ENCODE measurements around the gene TTLL1.
A peak's percentile ranks its signal among the peaks of the same experiment; 100 is the strongest.

TTLL1 gene

GRCh38 chr22:43015677-43016042 lies 73.5 kb downstream of the TTLL1 start:
- POLR2A ChIA-PET: interaction anchor here (0.6 to 1.9 kb wide), 7 partner anchors 14 to 750 kb away, joined by 3 to 4 read pairs (median 4); partner anchors contain the start of gene POLDIP3
- Histone ChIP-seq H3K36me3 (ENCODE audit: control insufficient read depth in 4 of 4, insufficient read depth in 4 of 4, low read length in 3 of 4) (no peaks in the 10 kb centered on the region), H3K9me3 (ENCODE audit: control extremely low read depth in 1 of 5, control insufficient read depth in 4 of 5, insufficient read depth in 2 of 5, low read depth in 1 of 5, low read length in 4 of 5) (no peaks in the 10 kb centered on the region), H3K27me3 (replicated peaks in 2 of 5; ENCODE audit: control insufficient read depth in 4 of 5, insufficient read depth in 5 of 5, low read length in 4 of 5) (no peaks in the 10 kb centered on the region), H3K4me1 (ENCODE audit: control extremely low read depth in 1 of 4, control insufficient read depth in 4 of 4, insufficient read depth in 4 of 4, low read length in 3 of 4) (peaks cover 5 to 27% (median 23%) of the 10 kb centered on the region in 4 experiments), H3K4me3 (ENCODE audit: control insufficient read depth in 1 of 7, extremely low read depth in 1 of 7, insufficient read depth in 4 of 7, low read depth in 2 of 7, low read length in 6 of 7) (peak overlapping the region in 6 of 7 experiments; percentile 62 to 95 (median 82)), H3K27ac (ENCODE audit: insufficient read depth in 1 of 2, low read depth in 1 of 2, low read length in 2 of 2, poor library complexity in 1 of 2, severe bottlenecking in 2 of 2) (peak overlapping the region in 1 of 2 experiments; percentile 43)
- CTCF ChIA-PET: interaction anchor here (0.9 to 2.1 kb wide), 3 partner anchors 18 to 123 kb away, joined by 3 to 5 read pairs (median 3); no protein-coding TSS in a partner anchor
- 25% methylated on average over 3 of the region's 5 CpGs for WGBS (ENCODE audit: insufficient coverage)
- no peak for DNase-seq

- CTCF ChIA-PET: interaction anchor here (0.9 to 2.1 kb wide), 2 partner anchors 19 to 122 kb away, joined by 3 to 5 read pairs; no protein-coding TSS in a partner anchor
- POLR2A ChIA-PET: interaction anchor here (0.6 to 1.9 kb wide), 10 partner anchors 8 to 749 kb away, joined by 3 to 4 read pairs (median 4); partner anchors contain the start of gene POLDIP3
- H3K4me3 ChIP-seq (ENCODE audit: control insufficient read depth in 1 of 7, extremely low read depth in 1 of 7, insufficient read depth in 4 of 7, low read depth in 2 of 7, low read length in 6 of 7): peak within 1 kb of the TSS; percentile 69 to 95 (median 85)
- no peaks in the 10 kb centered on the region for H3K27me3 ChIP-seq (replicated peaks in 2 of 5; ENCODE audit: control insufficient read depth in 4 of 5, insufficient read depth in 5 of 5, low read length in 4 of 5)
- H3K27ac ChIP-seq (ENCODE audit: insufficient read depth in 1 of 2, low read depth in 1 of 2, low read length in 2 of 2, poor library complexity in 1 of 2, severe bottlenecking in 2 of 2): peak within 1 kb of the TSS in 1 of 2 experiments; percentile 43
- peak; percentile 97 to 99 (median 99) for DNase-seq
- WGBS (ENCODE audit: insufficient coverage): under 1% methylated on average over 58 of the region's 85 CpGs
- H3K9me3 ChIP-seq (ENCODE audit: control extremely low read depth in 1 of 5, control insufficient read depth in 4 of 5, insufficient read depth in 2 of 5, low read depth in 1 of 5, low read length in 4 of 5): no peaks in the 10 kb centered on the region
- no peaks in the 10 kb centered on the region for H3K36me3 ChIP-seq (ENCODE audit: control insufficient read depth in 4 of 4, insufficient read depth in 4 of 4, low read length in 3 of 4)
- peaks cover 5 to 27% (median 23%) of the 10 kb centered on the region in 4 experiments for H3K4me1 ChIP-seq (ENCODE audit: control extremely low read depth in 1 of 4, control insufficient read depth in 4 of 4, insufficient read depth in 4 of 4, low read length in 3 of 4)
These were observed 74.1 kb downstream of the TTLL1 start, which contains the start of gene PACSIN2 for GRCh38 chr22:43014869-43015676. TSS of gene PACSIN2 (minus strand) at chr22:43015149. CDS start at chr22:42912080, 103,069 bp downstream.

- 0% methylated on average over 21 of the region's 39 CpGs for WGBS (ENCODE audit: insufficient coverage)
- no peaks in the 10 kb centered on the region for H3K9me3 ChIP-seq (ENCODE audit: control extremely low read depth in 1 of 5, control insufficient read depth in 4 of 5, insufficient read depth in 2 of 5, low read depth in 1 of 5, low read length in 4 of 5)
- H3K27me3 ChIP-seq (replicated peaks in 2 of 5; ENCODE audit: control insufficient read depth in 4 of 5, insufficient read depth in 5 of 5, low read length in 4 of 5): no peaks in the 10 kb centered on the region
- ChIA-PET CTCF (interaction anchor here (1.2 to 2.3 kb wide), 4 partner anchors 13 to 120 kb away, joined by 3 to 7 read pairs (median 4); no protein-coding TSS in a partner anchor), POLR2A (interaction anchor here (0.8 to 1.9 kb wide), 4 partner anchors 8 to 399 kb away, joined by 3 to 4 read pairs (median 4); partner anchors contain the start of gene POLDIP3)
- H3K4me1 ChIP-seq (ENCODE audit: control extremely low read depth in 1 of 4, control insufficient read depth in 4 of 4, insufficient read depth in 4 of 4, low read length in 3 of 4): peaks cover 5 to 27% (median 23%) of the 10 kb centered on the region in 4 experiments
- H3K27ac ChIP-seq (ENCODE audit: insufficient read depth in 1 of 2, low read depth in 1 of 2, low read length in 2 of 2, poor library complexity in 1 of 2, severe bottlenecking in 2 of 2): peak overlapping the region in 1 of 2 experiments; percentile 2
- H3K4me3 ChIP-seq (ENCODE audit: control insufficient read depth in 1 of 7, extremely low read depth in 1 of 7, insufficient read depth in 4 of 7, low read depth in 2 of 7, low read length in 6 of 7): peak overlapping the region; percentile 69 to 95 (median 85)
- peak in 1 of 3 donors; percentile 62 for DNase-seq
- no peaks in the 10 kb centered on the region for H3K36me3 ChIP-seq (ENCODE audit: control insufficient read depth in 4 of 4, insufficient read depth in 4 of 4, low read length in 3 of 4)
These were observed 74.8 kb downstream of the TTLL1 start for GRCh38 chr22:43014316-43014868.

- Histone ChIP-seq H3K27ac (ENCODE audit: insufficient read depth in 1 of 2, low read depth in 1 of 2, low read length in 2 of 2, poor library complexity in 1 of 2, severe bottlenecking in 2 of 2) (peak overlapping the region in 1 of 2 experiments; percentile 2), H3K4me1 (ENCODE audit: control extremely low read depth in 1 of 4, control insufficient read depth in 4 of 4, insufficient read depth in 4 of 4, low read length in 3 of 4) (peaks cover 5 to 29% (median 23%) of the 10 kb centered on the region in 4 experiments), H3K9me3 (ENCODE audit: control extremely low read depth in 1 of 5, control insufficient read depth in 4 of 5, insufficient read depth in 2 of 5, low read depth in 1 of 5, low read length in 4 of 5) (no peaks in the 10 kb centered on the region), H3K4me3 (ENCODE audit: control insufficient read depth in 1 of 7, extremely low read depth in 1 of 7, insufficient read depth in 4 of 7, low read depth in 2 of 7, low read length in 6 of 7) (peak overlapping the region; percentile 69 to 95 (median 85)), H3K36me3 (ENCODE audit: control insufficient read depth in 4 of 4, insufficient read depth in 4 of 4, low read length in 3 of 4) (no peaks in the 10 kb centered on the region), H3K27me3 (replicated peaks in 2 of 5; ENCODE audit: control insufficient read depth in 4 of 5, insufficient read depth in 5 of 5, low read length in 4 of 5) (no peaks in the 10 kb centered on the region)
- peak; percentile 34 to 73 (median 70) for DNase-seq
- CTCF ChIA-PET: interaction anchor here (1.2 to 2.3 kb wide), 4 partner anchors 12 to 119 kb away, joined by 3 to 7 read pairs (median 4); no protein-coding TSS in a partner anchor
- WGBS (ENCODE audit: insufficient coverage): 0% methylated on average over 8 of the region's 16 CpGs
- POLR2A ChIA-PET: interaction anchor here (0.8 to 1.9 kb wide), 4 partner anchors 9 to 399 kb away, joined by 3 to 4 read pairs (median 4); partner anchors contain the start of gene POLDIP3
These were observed 75.6 kb downstream of the TTLL1 start for GRCh38 chr22:43013355-43014315.

- POLR2A ChIA-PET: no interaction called here
- no peak for DNase-seq
These were observed 76.8 kb downstream of the TTLL1 start for GRCh38 chr22:43012390-43012789.

GRCh38 chr22:43011079-43011478 lies 78.1 kb downstream of the TTLL1 start:
- H3K9me3 ChIP-seq (ENCODE audit: control extremely low read depth in 1 of 5, control insufficient read depth in 4 of 5, insufficient read depth in 2 of 5, low read depth in 1 of 5, low read length in 4 of 5): no peaks in the 10 kb centered on the region
- ChIA-PET CTCF (interaction anchor here (1.1 kb wide), 1 partner anchor 143 kb away, joined by 3 read pairs; no protein-coding TSS in a partner anchor), POLR2A (no interaction called here)
- no peak overlapping the region for H3K27ac ChIP-seq (ENCODE audit: insufficient read depth in 1 of 2, low read depth in 1 of 2, low read length in 2 of 2, poor library complexity in 1 of 2, severe bottlenecking in 2 of 2)
- H3K36me3 ChIP-seq (ENCODE audit: control insufficient read depth in 4 of 4, insufficient read depth in 4 of 4, low read length in 3 of 4): no peaks in the 10 kb centered on the region
- peaks cover 5 to 46% (median 30%) of the 10 kb centered on the region in 4 experiments for H3K4me1 ChIP-seq (ENCODE audit: control extremely low read depth in 1 of 4, control insufficient read depth in 4 of 4, insufficient read depth in 4 of 4, low read length in 3 of 4)
- no peaks in the 10 kb centered on the region for H3K27me3 ChIP-seq (replicated peaks in 2 of 5; ENCODE audit: control insufficient read depth in 4 of 5, insufficient read depth in 5 of 5, low read length in 4 of 5)
- no peak overlapping the region for H3K4me3 ChIP-seq (ENCODE audit: control insufficient read depth in 1 of 7, extremely low read depth in 1 of 7, insufficient read depth in 4 of 7, low read depth in 2 of 7, low read length in 6 of 7)
- 98% methylated on average over 5 of the region's 7 CpGs for WGBS (ENCODE audit: insufficient coverage)
- DNase-seq: no peak

More at GRCh38 chr22:43012390-43012789, 76.8 kb downstream of the TTLL1 start:
- CTCF ChIA-PET: interaction anchor here (2.3 kb wide), 1 partner anchor 11 kb away, joined by 7 read pairs; no protein-coding TSS in a partner anchor
- no peak overlapping the region for H3K27ac ChIP-seq (ENCODE audit: insufficient read depth in 1 of 2, low read depth in 1 of 2, low read length in 2 of 2, poor library complexity in 1 of 2, severe bottlenecking in 2 of 2)
- H3K4me1 ChIP-seq (ENCODE audit: control extremely low read depth in 1 of 4, control insufficient read depth in 4 of 4, insufficient read depth in 4 of 4, low read length in 3 of 4): peaks cover 5 to 37% (median 29%) of the 10 kb centered on the region in 4 experiments
- H3K27me3 ChIP-seq (replicated peaks in 2 of 5; ENCODE audit: control insufficient read depth in 4 of 5, insufficient read depth in 5 of 5, low read length in 4 of 5): no peaks in the 10 kb centered on the region
- no peaks in the 10 kb centered on the region for H3K36me3 ChIP-seq (ENCODE audit: control insufficient read depth in 4 of 4, insufficient read depth in 4 of 4, low read length in 3 of 4)
- peak overlapping the region in 1 of 7 experiments; percentile 48 for H3K4me3 ChIP-seq (ENCODE audit: control insufficient read depth in 1 of 7, extremely low read depth in 1 of 7, insufficient read depth in 4 of 7, low read depth in 2 of 7, low read length in 6 of 7)
- 100% methylated on average over 2 of the region's 6 CpGs for WGBS (ENCODE audit: insufficient coverage)
- H3K9me3 ChIP-seq (ENCODE audit: control extremely low read depth in 1 of 5, control insufficient read depth in 4 of 5, insufficient read depth in 2 of 5, low read depth in 1 of 5, low read length in 4 of 5): no peaks in the 10 kb centered on the region
